Measurements from ENCODE around the gene EEA1.

GRCh38 chr12:92785563-92785950 is 143.5 kb downstream of the EEA1 start:
- TF ChIP-seq CTCF (IDR thresholded peaks at IDR 0.05) (no peak), POLR2A (IDR thresholded peaks at IDR 0.05) (no peak)

Data from Peyer's patch (tissue), 4 donors.